WERI-Rb-1 (cell line): ENCODE measurements around the gene SUPT16H.

Experiments used
- DNase-seq: peaks from one replicate; pipeline ENCODE4 v3.0.0-alpha.2; 2020
- H3K27ac ChIP-seq: fragments of 250-450 bp; sonication (Bioruptor Pico); 2 replicates; pipeline ENCODE4 v1.5.1; 2020; ENCODE audit warnings: mild to moderate bottlenecking, moderate library complexity
- H3K27me3 ChIP-seq: fragments of 250-450 bp; sonication (Bioruptor Pico); 2 replicates; pipeline ENCODE4 v1.5.1; 2021; ENCODE audit warnings: mild to moderate bottlenecking, low read depth, moderate library complexity; ENCODE audit not compliant: insufficient read depth, severe bottlenecking
- H3K36me3 ChIP-seq: fragments of 250-450 bp; sonication (Bioruptor Pico); 2 replicates; pipeline ENCODE4 v1.5.1; 2020; ENCODE audit warnings: mild to moderate bottlenecking, moderate library complexity
- H3K4me3 ChIP-seq: 2 replicates; pipeline ENCODE4 v1.5.1; 2011; ENCODE audit warnings: low read depth, mild to moderate bottlenecking, control low read depth, low read length
- H3K9me3 ChIP-seq: fragments of 250-450 bp; sonication (Bioruptor Pico); 2 replicates; pipeline ENCODE4 v1.5.1; 2021; ENCODE audit warnings: mild to moderate bottlenecking, moderate library complexity; ENCODE audit not compliant: severe bottlenecking
- CTCF ChIP-seq: IDR thresholded peaks from 2 replicates; pipeline ENCODE4 v1.5.1; 2011; ENCODE audit warnings: low read depth, mild to moderate bottlenecking, control low read depth, inconsistent platforms, low read length

Gene SUPT16H

DNA sequence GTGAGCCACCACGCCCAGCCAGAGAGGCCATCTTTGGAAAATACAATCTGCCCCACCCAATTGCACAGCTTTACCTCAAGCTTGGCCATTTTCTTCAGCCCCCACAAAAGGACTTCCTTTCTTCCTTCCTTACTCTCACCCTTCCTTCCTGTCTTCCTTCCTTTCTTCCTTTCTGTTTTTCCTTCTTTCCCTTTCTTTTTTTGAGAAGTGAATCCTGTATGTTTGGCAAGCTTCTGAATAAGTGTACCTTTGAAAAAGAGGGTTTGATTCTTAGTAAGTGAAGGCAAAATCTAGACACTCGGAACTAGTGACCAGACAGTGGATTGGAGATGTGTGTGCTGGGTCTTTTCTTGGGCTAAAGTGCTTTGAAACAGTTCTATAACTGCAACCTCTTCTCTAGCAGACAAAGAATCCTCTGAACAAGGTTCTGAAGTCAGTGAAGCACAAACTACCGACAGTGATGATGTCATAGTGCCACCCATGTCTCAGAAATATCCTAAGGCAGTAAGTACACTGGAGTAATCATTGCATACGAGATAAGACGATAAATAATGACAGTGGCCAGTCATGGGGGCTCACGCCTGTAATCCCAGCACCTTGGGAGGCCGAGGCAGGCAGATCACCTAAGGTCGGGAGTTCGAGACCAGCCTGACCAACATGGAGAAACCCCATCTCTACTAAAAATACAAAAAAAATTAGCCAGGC is 49.5 kb downstream of the SUPT16H start:
- Histone ChIP-seq H3K27ac (no peak overlapping the region), H3K27me3 (no peaks in the 10 kb centered on the region), H3K36me3 (peaks cover 9% of the 10 kb centered on the region), H3K4me3 (no peak overlapping the region), H3K9me3 (no peaks in the 10 kb centered on the region)
- no peak for TF ChIP-seq CTCF
- no peak for DNase-seq

DNA sequence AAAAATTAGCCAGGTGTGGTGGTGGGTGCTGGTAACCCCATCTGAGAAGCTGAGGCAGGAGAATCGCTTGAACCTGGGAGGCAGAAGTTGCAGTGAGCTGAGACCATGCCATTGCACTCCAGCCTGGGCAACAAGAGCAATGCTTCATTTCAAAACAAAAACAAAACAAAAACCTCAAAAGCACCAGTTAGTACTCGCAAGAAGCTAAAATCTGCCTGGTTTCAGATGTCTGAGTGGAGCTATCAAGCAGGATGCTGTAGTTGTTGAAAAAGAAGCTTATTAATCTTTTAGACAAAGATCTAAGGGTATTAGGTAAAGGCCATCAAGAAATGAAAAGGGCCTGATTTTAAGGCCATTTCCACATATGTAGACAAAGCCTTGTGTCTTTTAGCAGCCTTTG is 50.9 kb downstream of the SUPT16H start:
- Histone ChIP-seq H3K4me3 (no peak overlapping the region), H3K27ac (no peak overlapping the region), H3K9me3 (no peaks in the 10 kb centered on the region), H3K36me3 (peaks cover 16% of the 10 kb centered on the region), H3K27me3 (no peaks in the 10 kb centered on the region)
- no peak for TF ChIP-seq CTCF
- no peak for DNase-seq

DNA sequence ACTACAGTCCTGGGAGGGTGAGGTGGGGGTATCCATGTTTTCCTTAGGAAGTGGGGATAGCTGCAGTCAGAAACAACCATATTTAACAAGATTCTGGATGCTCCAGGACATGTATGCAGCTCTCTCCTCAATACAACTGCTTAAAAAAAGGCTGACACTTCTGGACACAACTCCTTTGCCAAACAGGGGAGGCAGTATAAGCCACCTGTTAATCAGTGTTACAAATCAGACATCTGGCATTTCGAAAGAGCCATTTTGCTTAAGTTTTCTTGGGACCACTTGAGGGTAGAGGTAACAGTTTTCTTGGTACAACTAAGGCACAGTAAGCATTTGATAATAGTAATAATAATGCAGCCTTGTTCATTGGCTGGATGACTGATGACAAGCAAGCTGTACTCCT is 56.8 kb downstream of the SUPT16H start:
- Histone ChIP-seq H3K27ac (no peak overlapping the region), H3K36me3 (peaks cover 16% of the 10 kb centered on the region; the same call in 1 of the 2 replicates)
- TF ChIP-seq CTCF: no peak

DNA sequence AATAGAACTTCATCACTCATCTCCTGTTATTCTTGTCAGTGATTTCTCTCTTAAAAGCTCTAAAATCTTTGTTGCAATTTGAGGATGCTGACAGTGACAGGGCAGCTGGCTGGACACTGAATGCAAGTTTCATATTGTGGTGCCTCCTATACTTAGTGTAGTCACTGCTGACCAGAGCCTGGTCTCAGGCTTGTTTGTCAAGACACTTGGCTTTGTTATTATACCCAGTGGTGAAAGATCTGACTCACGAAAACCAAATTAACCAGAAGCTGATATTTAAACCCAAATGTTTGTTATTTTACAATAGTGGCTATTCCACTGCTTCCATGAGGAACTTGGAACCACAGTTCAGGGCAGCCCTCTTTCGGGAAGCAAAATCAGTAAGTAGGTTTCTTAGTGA is 61.1 kb downstream of the SUPT16H start:
- Histone ChIP-seq H3K4me3 (no peak overlapping the region), H3K36me3 (peaks cover 22% of the 10 kb centered on the region), H3K27me3 (no peaks in the 10 kb centered on the region), H3K9me3 (no peaks in the 10 kb centered on the region), H3K27ac (no peak overlapping the region)
- no peak for TF ChIP-seq CTCF
- DNase-seq: no peak

More for the DNA sequence above, 56.8 kb downstream of the SUPT16H start:
- no peaks in the 10 kb centered on the region for H3K27me3 ChIP-seq
- DNase-seq: no peak
- no peaks in the 10 kb centered on the region for H3K9me3 ChIP-seq
- H3K4me3 ChIP-seq: no peak overlapping the region

GRCh38 chr14:21320913-21321312 is 62.9 kb downstream of the SUPT16H start:
- Histone ChIP-seq H3K36me3 (peaks cover 22% of the 10 kb centered on the region), H3K9me3 (no peaks in the 10 kb centered on the region), H3K4me3 (no peak overlapping the region), H3K27ac (no peak overlapping the region), H3K27me3 (no peaks in the 10 kb centered on the region)
- TF ChIP-seq CTCF: no peak
- no peak for DNase-seq

DNA sequence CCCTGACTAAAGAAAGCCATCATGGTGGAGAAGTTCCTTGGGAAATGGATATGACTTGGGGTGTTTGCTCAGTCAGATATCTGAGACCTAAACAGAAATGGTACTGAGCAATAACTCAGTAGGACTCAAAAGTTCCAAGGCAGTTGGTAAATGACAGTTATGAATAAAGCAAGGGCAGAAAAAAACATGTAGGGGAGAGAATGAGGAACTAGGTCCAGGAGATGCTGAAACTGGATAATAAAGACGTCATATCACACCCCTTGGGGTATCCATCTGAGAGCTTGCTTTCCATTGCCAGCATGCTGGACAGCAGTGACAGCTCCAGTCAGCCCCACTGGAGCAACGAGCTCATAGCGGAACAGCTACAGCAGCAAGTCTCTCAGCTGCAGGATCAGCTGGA is 66.4 kb downstream of the SUPT16H start:
- Histone ChIP-seq H3K27me3 (no peaks in the 10 kb centered on the region), H3K27ac (no peak overlapping the region), H3K9me3 (no peaks in the 10 kb centered on the region), H3K36me3 (peaks cover 16% of the 10 kb centered on the region), H3K4me3 (no peak overlapping the region)
- TF ChIP-seq CTCF: no peak
- DNase-seq: no peak
